GM21786 (cell line): Measurements from ENCODE around the gene FLII.

Experiments
- ATAC-seq: cut with Tn5 transposase; IDR thresholded peaks from one replicate; pipeline ENCODE4 v1.9.1; 2021; ENCODE audit not compliant: unreplicated experiment

The FLII gene

GRCh38 chr17:18260332-18261145 is 2.0 kb upstream of the FLII start, which contains the start of gene MIEF2:
TSS of gene MIEF2 (plus strand) at chr17:18260662. CDS start at chr17:18262721, 2,059 bp downstream.
- ATAC-seq = peak; percentile 77

GRCh38 chr17:18259621-18260331 is 1.2 kb upstream of the FLII start:
- ATAC-seq = peak; percentile 2

- no peak for ATAC-seq
Observed at GRCh38 chr17:18257982-18258355, 569 bp downstream of the FLII start.

GRCh38 chr17:18257268-18257981 is 1.1 kb downstream of the FLII start:
- ATAC-seq = no peak

- ATAC-seq = no peak
Observed at GRCh38 chr17:18256776-18257175, 1.8 kb downstream of the FLII start.

GRCh38 chr17:18256351-18256750 is 2.2 kb downstream of the FLII start:
- ATAC-seq = no peak

GRCh38 chr17:18254888-18255649 is 3.5 kb downstream of the FLII start:
- ATAC-seq = no peak

- no peak for ATAC-seq
Observed at GRCh38 chr17:18253947-18254821, 4.4 kb downstream of the FLII start.

- no peak for ATAC-seq
Observed at GRCh38 chr17:18253187-18253884, 5.2 kb downstream of the FLII start.

- ATAC-seq = no peak
Observed at GRCh38 chr17:18252160-18252559, 6.4 kb downstream of the FLII start.

GRCh38 chr17:18251204-18251603 is 7.3 kb downstream of the FLII start:
- ATAC-seq = no peak

- ATAC-seq = no peak
Observed at GRCh38 chr17:18250708-18251107, 7.8 kb downstream of the FLII start.

GRCh38 chr17:18250259-18250658 is 8.3 kb downstream of the FLII start:
- no peak for ATAC-seq

GRCh38 chr17:18248811-18249210 is 9.7 kb downstream of the FLII start:
- no peak for ATAC-seq

- ATAC-seq = no peak
Observed at GRCh38 chr17:18248300-18248731, 10.2 kb downstream of the FLII start.

GRCh38 chr17:18247613-18248001 is 10.9 kb downstream of the FLII start:
- ATAC-seq = no peak

- ATAC-seq = no peak
Observed at GRCh38 chr17:18246880-18247612, 11.5 kb downstream of the FLII start.

GRCh38 chr17:18246109-18246725 is 12.3 kb downstream of the FLII start:
- ATAC-seq = no peak
